GM19328 (cell line): ENCODE measurements around the gene CAMSAP1.

Experiments
- ATAC-seq: cut with Tn5 transposase; IDR thresholded peaks from one replicate; pipeline ENCODE4 v1.9.1; 2021; ENCODE audit warnings: mild to moderate bottlenecking, moderate library complexity; ENCODE audit not compliant: unreplicated experiment

Gene CAMSAP1

GRCh38 chr9:135793221-135794056 is 113.9 kb downstream of the CAMSAP1 start:
- ATAC-seq = no peak

DNA sequence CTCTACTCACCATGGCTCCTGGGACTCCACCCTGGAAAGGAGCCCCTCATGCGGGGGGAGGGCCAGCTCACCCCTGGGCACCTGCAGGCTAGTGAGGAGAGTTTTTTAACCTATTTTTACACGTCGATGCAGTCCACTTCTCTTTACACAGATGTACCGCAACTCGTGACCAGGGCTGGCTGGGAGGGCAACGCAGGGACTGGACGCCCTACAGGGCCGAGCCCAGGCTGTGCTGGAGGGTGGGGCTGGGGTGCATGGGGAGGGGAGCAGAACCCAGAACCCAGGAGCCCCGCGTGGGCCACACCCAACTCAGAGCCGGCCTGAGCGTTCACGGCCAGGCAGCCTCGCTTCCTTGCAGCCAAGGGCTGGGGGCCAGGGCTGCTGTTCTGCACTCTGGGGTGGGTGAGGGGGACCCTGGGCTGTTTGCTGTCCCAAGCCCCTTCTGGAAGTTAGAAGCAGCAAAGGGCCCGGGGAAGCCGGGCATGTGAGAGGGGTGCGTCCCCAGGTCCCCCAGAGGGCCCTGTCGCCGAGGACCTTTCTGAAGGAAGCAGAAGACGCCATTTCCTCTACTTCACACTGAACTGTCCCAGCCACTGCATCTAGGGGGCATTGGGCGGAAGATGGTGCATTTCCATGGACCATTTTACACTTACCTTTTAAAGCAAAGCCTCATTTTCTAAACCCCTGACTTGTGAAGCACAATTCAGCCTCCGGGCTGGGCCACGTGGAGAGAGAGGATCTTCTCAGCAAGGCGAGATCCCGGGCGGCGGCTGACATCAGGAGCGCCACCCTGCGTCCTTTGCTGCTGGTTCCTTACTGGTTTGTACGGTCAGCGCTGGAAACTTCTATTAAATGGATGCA is 114.8 kb downstream of the CAMSAP1 start:
- ATAC-seq = no peak

DNA sequence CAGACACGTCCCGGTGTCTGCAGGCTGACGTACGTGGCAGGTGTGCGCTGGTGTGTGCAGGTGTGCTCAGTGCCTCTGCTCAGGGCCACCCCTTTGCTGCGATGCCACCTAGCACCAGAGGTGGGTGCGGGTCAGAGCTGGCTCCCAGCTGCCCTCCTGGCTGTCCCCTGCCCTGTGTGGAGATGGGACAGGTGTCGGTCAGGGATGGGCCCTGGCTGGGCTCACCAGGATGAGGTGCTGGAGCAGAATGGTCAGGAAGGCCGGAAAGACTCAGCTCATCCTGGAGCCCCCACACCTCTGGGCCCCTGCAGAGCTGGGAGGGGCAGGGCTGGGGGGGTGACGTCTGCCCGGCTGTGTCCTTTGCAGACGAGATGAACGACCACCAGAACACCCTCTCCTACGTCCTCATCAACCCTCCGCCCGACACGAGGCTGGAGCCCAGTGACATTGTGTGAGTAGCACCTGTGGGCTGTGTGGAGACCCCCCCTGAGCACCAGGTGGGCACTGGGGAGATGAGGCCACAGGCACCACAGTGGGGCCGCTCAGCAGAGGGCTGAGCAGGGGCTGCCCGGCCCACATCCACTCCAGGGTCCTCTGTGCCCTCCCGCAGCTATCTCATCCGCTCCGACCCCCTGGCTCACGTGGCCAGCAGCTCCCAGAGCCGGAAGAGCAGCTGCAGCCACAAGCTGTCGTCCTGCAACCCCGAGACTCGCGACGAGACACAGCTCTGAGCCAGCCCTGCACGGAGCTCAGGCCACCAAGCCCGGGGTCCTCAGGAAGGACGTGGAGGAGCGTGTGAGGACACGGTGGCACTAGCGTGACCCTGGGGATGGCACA is 115.7 kb downstream of the CAMSAP1 start:
- no peak for ATAC-seq

- ATAC-seq = no peak
Observed at GRCh38 chr9:135790850-135791249, 116.5 kb downstream of the CAMSAP1 start.

DNA sequence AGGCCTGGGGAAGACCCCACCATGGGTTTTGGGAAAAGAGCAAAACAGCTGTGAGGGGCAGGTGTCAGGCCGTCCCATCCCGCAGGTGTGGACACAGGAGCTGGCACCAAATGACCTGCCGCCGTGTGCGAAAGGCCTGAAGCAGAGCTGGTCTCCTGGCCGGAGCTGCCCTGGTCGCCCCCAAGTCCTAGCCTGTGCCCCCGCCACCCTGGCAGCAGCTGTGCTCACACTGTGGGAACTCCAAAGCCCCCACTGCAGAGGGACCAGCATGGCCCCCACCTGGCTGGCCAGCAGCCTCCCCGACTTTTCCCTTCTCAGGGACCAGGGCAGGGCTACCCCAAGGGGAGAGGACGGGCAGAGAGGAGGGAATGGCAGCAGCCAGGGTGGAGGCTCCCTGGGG is 117.0 kb downstream of the CAMSAP1 start:
- ATAC-seq = no peak

GRCh38 chr9:135789838-135790291 is 117.5 kb downstream of the CAMSAP1 start:
- no peak for ATAC-seq

GRCh38 chr9:135788576-135789300 is 118.6 kb downstream of the CAMSAP1 start:
- ATAC-seq = no peak

- ATAC-seq = no peak
Observed at GRCh38 chr9:135787776-135788575, 119.4 kb downstream of the CAMSAP1 start.

- no peak for ATAC-seq
Observed at GRCh38 chr9:135787317-135787716, 120.0 kb downstream of the CAMSAP1 start.

DNA sequence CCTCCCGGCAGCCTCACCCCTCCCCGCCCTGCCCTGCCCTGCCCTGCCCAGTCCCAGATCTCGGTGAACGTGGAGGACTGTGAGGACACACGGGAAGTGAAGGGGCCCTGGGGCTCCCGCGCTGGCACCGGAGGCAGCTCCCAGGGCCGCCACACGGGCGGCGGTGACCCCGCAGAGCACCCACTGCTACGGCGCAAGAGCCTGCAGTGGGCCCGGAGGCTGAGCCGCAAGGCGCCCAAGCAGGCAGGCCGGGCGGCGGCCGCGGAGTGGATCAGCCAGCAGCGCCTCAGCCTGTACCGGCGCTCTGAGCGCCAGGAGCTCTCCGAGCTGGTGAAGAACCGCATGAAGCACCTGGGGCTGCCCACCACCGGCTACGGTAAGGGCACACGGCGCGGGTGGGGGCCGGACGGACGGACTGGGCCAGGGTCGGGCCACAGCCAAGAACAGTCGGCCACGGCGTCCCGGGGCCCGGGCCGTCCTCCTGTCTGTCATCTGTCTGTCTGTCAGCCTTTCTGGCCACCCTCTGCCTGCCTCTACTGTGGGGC is 121.1 kb downstream of the CAMSAP1 start:
- ATAC-seq = no peak

GRCh38 chr9:135785013-135785575 is 122.3 kb downstream of the CAMSAP1 start:
- no peak for ATAC-seq

DNA sequence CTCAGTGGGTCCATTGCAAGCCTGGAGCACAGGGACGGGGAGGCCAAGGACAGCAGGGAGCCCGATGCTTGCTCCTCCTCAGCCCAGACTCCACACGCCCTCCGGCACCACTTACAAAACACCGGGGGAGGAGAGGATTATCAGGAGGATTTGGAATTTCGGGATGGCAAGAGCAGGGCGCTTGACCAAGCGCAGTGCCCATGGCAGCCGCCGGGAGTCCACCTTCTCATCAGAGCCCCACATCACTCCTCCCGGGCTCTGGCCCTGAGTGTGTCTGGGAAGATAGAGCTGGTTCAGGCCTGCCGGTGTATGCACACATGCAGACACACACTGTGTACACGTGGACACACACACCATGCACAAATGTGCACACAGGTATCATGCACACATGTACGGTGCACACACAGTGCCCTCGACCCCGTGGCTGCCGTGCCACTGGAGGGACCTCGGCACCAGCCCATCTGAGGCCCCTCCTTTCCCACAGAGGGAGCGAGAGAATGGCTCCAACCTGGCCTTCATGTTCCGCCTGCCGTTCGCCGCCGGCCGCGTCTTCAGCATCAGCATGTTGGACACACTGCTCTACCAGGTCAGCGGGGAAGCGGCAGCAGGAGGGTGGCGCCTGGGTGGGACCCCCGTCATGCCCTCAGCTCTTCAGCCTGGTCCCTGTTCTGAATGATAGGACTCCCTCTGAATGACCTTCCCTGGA is 123.7 kb downstream of the CAMSAP1 start:
- ATAC-seq = no peak

DNA sequence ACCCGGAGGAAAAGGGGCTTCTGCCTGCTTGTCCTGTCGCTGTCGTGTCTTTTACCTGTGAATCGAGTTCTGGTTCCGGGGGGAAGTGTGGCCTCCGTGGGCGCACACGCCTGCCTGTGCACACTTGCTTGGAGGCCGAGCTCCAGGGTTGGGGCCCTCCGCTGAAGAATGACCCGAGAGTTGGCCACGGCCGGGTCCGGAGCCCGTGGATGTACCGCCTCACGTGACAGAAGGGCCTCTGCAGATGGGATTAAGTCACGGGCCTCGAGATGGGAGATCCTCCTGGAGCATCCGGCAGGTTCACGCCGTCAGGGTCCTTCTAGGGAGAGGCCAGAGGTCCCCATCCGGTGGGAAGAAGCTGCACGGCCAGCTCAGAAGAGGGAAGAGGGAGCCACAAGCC is 124.4 kb downstream of the CAMSAP1 start:
- ATAC-seq = no peak

DNA sequence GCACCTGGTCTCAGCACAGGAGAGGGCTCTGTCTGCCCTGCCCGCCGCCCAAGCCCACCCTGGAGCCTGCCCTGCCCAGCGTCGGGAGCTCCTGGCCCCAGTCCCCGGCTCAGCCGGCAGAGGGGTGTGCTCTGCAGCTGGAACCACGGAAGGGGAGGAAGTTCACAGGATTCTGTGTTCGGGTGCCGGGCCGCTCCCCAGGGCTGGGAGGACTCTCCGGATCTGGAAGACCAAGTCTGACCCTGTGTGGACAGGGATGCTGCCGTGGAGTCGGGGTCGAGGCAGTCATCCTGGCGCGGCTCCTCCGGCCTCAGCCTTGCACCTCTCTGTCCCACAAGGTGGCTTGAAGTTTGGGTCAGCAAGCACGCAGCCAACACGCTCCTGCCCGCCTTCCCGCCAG is 126.7 kb downstream of the CAMSAP1 start:
- ATAC-seq = no peak

GRCh38 chr9:135780086-135780485 is 127.3 kb downstream of the CAMSAP1 start:
- ATAC-seq = no peak

GRCh38 chr9:135779571-135779970 is 127.8 kb downstream of the CAMSAP1 start:
- no peak for ATAC-seq

GRCh38 chr9:135778421-135778820 is 128.9 kb downstream of the CAMSAP1 start:
- no peak for ATAC-seq

GRCh38 chr9:135777623-135778177 is 129.6 kb downstream of the CAMSAP1 start:
- no peak for ATAC-seq
